ENCODE data around the gene PPP2R1A. TPM values are rescaled to one million over a fixed set of nuclear protein-coding genes. Genes with fewer than 3 reads are reported as not detected.

Gene PPP2R1A
- total RNA-seq, 4 donors from 2014 or later, result 38.5 to 223 (median 134) TPM

GRCh38 chr19:52274191-52274590, 84.3 kb downstream of the PPP2R1A start:
- no peak for DNase-seq
- Histone ChIP-seq H3K27me3 (no peaks in the 10 kb centered on the region), H3K27ac (no peak overlapping the region), H3K4me3 (no peak overlapping the region), H3K9me3 (no peaks in the 10 kb centered on the region), H3K36me3 (no peaks in the 10 kb centered on the region), H3K4me1 (peaks cover 0 to 7% of the 10 kb centered on the region in 2 donors)
- intact Hi-C loops (cut with DNase I; ENCODE audit: low total_unique reads), result no loop called here
- TF ChIP-seq CTCF (IDR thresholded peaks at IDR 0.05) (no peak), POLR2A (IDR thresholded peaks at IDR 0.05) (no peak)

- H3K36me3 ChIP-seq, result no peaks in the 10 kb centered on the region
- H3K27me3 ChIP-seq, result no peaks in the 10 kb centered on the region
- intact Hi-C loops (cut with DNase I; ENCODE audit: low total_unique reads), result no loop called here
These were observed 86.1 kb downstream of the PPP2R1A start for GRCh38 chr19:52275988-52276387.

GRCh38 chr19:52277471-52277870, 87.6 kb downstream of the PPP2R1A start:
- DNase-seq, result no peak
- no peaks in the 10 kb centered on the region for H3K27me3 ChIP-seq
- intact Hi-C loops (cut with DNase I; ENCODE audit: low total_unique reads), result no loop called here
- H3K27ac ChIP-seq, result no peak overlapping the region
- H3K4me1 ChIP-seq, result no peaks in the 10 kb centered on the region
- TF ChIP-seq POLR2A (IDR thresholded peaks at IDR 0.05) (no peak), CTCF (IDR thresholded peaks at IDR 0.05) (no peak)
- no peak overlapping the region for H3K4me3 ChIP-seq
- H3K9me3 ChIP-seq, result no peaks in the 10 kb centered on the region
- H3K36me3 ChIP-seq, result no peaks in the 10 kb centered on the region

More at GRCh38 chr19:52275988-52276387, 86.1 kb downstream of the PPP2R1A start:
- DNase-seq, result no peak
- TF ChIP-seq CTCF (IDR thresholded peaks at IDR 0.05) (no peak), POLR2A (IDR thresholded peaks at IDR 0.05) (no peak)
- peaks cover 0 to 6% of the 10 kb centered on the region in 2 donors for H3K4me1 ChIP-seq
- no peak overlapping the region for H3K4me3 ChIP-seq
- H3K27ac ChIP-seq, result no peak overlapping the region
- no peaks in the 10 kb centered on the region for H3K9me3 ChIP-seq

Small RNA genes lying within 50 kb of the gene (microRNA-seq; reads per million reads assigned to microRNA genes)
- not detected for gene MIR6801 (ENCODE audit: borderline microRNAs expressed, borderline replicate concordance)

Small RNA genes lying within 50 kb of the gene (small RNA-seq; reads per million reads assigned to genes)
- not detected for gene MIR6801
- gene RF00019, result not detected
- gene RPL37P23, result not detected

Other genes starting within 250 kb of the PPP2R1A start
- 10 to 100 TPM in 3 of 4 donors, 1 to 10 TPM in 1; 2.3 to 28.0 (median 15.1) TPM for gene ZNF350, start 203.2 kb upstream of the PPP2R1A start, total RNA-seq
- gene ZNF615, start 181.8 kb upstream of the PPP2R1A start, total RNA-seq, result 10 to 100 TPM in 2 of 4 donors, 1 to 10 TPM in 2; 9.7 to 35.9 (median 15.4) TPM
- 10 to 100 TPM; 11.8 to 27.9 (median 13.7) TPM for gene ZNF614, start 161.7 kb upstream of the PPP2R1A start, total RNA-seq
- 10 to 100 TPM in 3 of 4 donors, 1 to 10 TPM in 1; 9.7 to 41.8 (median 29.9) TPM for gene ZNF432, start 141.2 kb upstream of the PPP2R1A start, total RNA-seq
- gene ZNF841, start 94.3 kb upstream of the PPP2R1A start, total RNA-seq, result 10 to 100 TPM; 14.1 to 57.3 (median 41.9) TPM
- 10 to 100 TPM in 3 of 4 donors, 1 to 10 TPM in 1; 2.4 to 27.2 (median 17.6) TPM for gene ZNF616, start 50.1 kb upstream of the PPP2R1A start, total RNA-seq
- 10 to 100 TPM in 3 of 4 donors, 1 to 10 TPM in 1; 6.1 to 31.5 (median 20.3) TPM for gene ZNF836, start 18.4 kb upstream of the PPP2R1A start, total RNA-seq
- gene ZNF766, start 79.5 kb downstream of the PPP2R1A start, total RNA-seq, result 10 to 100 TPM in 3 of 4 donors, 1 to 10 TPM in 1; 1.8 to 26.9 (median 20.1) TPM
- 10 to 100 TPM in 2 of 4 donors, 1 to 10 TPM in 2; 2.4 to 16.4 (median 10.5) TPM for gene ZNF480, start 107.1 kb downstream of the PPP2R1A start, total RNA-seq
- gene ZNF610, start 146.2 kb downstream of the PPP2R1A start, total RNA-seq, result 10 to 100 TPM in 1 of 4 donors, 1 to 10 TPM in 2, under 1 TPM in 1; 0.29 to 13.8 (median 3.0) TPM
- 10 to 100 TPM; 19.2 to 87.3 (median 30.5) TPM for gene ZNF880, start 179.9 kb downstream of the PPP2R1A start, total RNA-seq
- 10 to 100 TPM in 3 of 4 donors, 1 to 10 TPM in 1; 6.2 to 80.7 (median 49.4) TPM for gene ZNF528, start 207.8 kb downstream of the PPP2R1A start, total RNA-seq
- under 1 TPM in 3 of 4 donors, not detected in 1; 0.29 to 0.46 (median 0.35) TPM for gene ZNF534, start 239.1 kb downstream of the PPP2R1A start, total RNA-seq